ENCODE data around the gene PTPRG. TPM values are rescaled to one million over a fixed set of nuclear protein-coding genes. Genes with fewer than 3 reads are reported as not detected.
A peak's percentile ranks its signal among the peaks of the same experiment; 100 is the strongest.

Gene PTPRG
- total and polyA plus RNA-seq, 2 experiments from 2014 or later: 24.4 to 131 TPM

- peaks cover 79% of the 10 kb centered on the region for H3K79me2 ChIP-seq (replicated peaks; ENCODE audit: insufficient read depth)
- no peak overlapping the region for H3K4me3 Mint-ChIP-seq
- ATAC-seq (no peak), DNase-seq (ENCODE audit: low spot score) (no peak)
- H4K20me1 ChIP-seq (replicated peaks; ENCODE audit: insufficient read depth): peaks cover 8% of the 10 kb centered on the region; the same call in 1 of the 2 replicates
- H3K9me3 Mint-ChIP-seq: no peaks in the 10 kb centered on the region
- peaks cover 43% of the 10 kb centered on the region for H3K4me1 Mint-ChIP-seq
- H3K4me3 ChIP-seq: no peak overlapping the region
- no peaks in the 10 kb centered on the region for H3K9me2 ChIP-seq (ENCODE audit: insufficient read depth)
- no peaks in the 10 kb centered on the region for H3K36me3 ChIP-seq (ENCODE audit: insufficient read depth)
- no peak overlapping the region for H3K4me2 ChIP-seq
- TF ChIP-seq CREB1 (CRISPR knock-in tag; IDR thresholded peaks at IDR 0.05; ENCODE audit: low read depth): no peak
- no peak for TF ChIP-seq STAT1 (IDR thresholded peaks at IDR 0.05; ENCODE audit: unreplicated experiment)
- no peak for TF ChIP-seq ETS1 (IDR thresholded peaks at IDR 0.05)
- TF ChIP-seq JUNB (IDR thresholded peaks at IDR 0.05; ENCODE audit: unreplicated experiment): no peak
- TF ChIP-seq REST (IDR thresholded peaks at IDR 0.05; ENCODE audit: unreplicated experiment): no peak
- no peak overlapping the region for H2AFZ ChIP-seq
- peaks cover 61% of the 10 kb centered on the region for H3K4me1 ChIP-seq (ENCODE audit: insufficient read depth)
- H3K27me3 Mint-ChIP-seq (ENCODE audit: insufficient read depth, low read depth, poor library complexity): peaks cover 6% of the 10 kb centered on the region
- no peaks in the 10 kb centered on the region for H3K27me3 ChIP-seq (ENCODE audit: insufficient read depth)
- no peaks in the 10 kb centered on the region for H3F3A ChIP-seq (replicated peaks; ENCODE audit: low read depth)
- H3K27ac Mint-ChIP-seq: no peak overlapping the region
- no peaks in the 10 kb centered on the region for H3K36me3 Mint-ChIP-seq (ENCODE audit: low read depth)
- H3K27ac ChIP-seq (ENCODE audit: low read depth): no peak overlapping the region
These were observed 394.1 kb downstream of the PTPRG start for GRCh38 chr3:61955483-61955882.

GRCh38 chr3:61956236-61956635, 394.9 kb downstream of the PTPRG start:
- H3K36me3 Mint-ChIP-seq (ENCODE audit: low read depth): no peaks in the 10 kb centered on the region
- Histone ChIP-seq H3K27me3 (ENCODE audit: insufficient read depth) (no peaks in the 10 kb centered on the region), H3K79me2 (replicated peaks; ENCODE audit: insufficient read depth) (peaks cover 75% of the 10 kb centered on the region), H3K36me3 (ENCODE audit: insufficient read depth) (no peaks in the 10 kb centered on the region), H2AFZ (no peak overlapping the region), H4K20me1 (replicated peaks; ENCODE audit: insufficient read depth) (peaks cover 11% of the 10 kb centered on the region; the same call in 1 of the 2 replicates), H3K4me1 (ENCODE audit: insufficient read depth) (peaks cover 65% of the 10 kb centered on the region), H3K4me3 (no peak overlapping the region), H3K4me2 (no peak overlapping the region), H3K27ac (ENCODE audit: low read depth) (0 out of 2 replicates have a peak overlapping the region, but pooled peaks have one; percentile 11), H3F3A (replicated peaks; ENCODE audit: low read depth) (no peaks in the 10 kb centered on the region), H3K9me2 (ENCODE audit: insufficient read depth) (no peaks in the 10 kb centered on the region)
- no peak overlapping the region for H3K27ac Mint-ChIP-seq
- no peaks in the 10 kb centered on the region for H3K9me3 Mint-ChIP-seq
- DNase-seq (ENCODE audit: low spot score) (no peak), ATAC-seq (no peak)
- TF ChIP-seq EZH2phosphoT487 (IDR thresholded peaks at IDR 0.05; ENCODE audit: unreplicated experiment): no peak
- TF ChIP-seq CTCF (conservative IDR thresholded peaks at IDR 0.05; ENCODE audit: low read depth in 2 of 2): no peak
- no peak for TF ChIP-seq ETS1 (IDR thresholded peaks at IDR 0.05)
- TF ChIP-seq NANOG (IDR thresholded peaks at IDR 0.05; ENCODE audit: borderline replicate concordance): no peak
- TF ChIP-seq ZNF114 (CRISPR knock-in tag; IDR thresholded peaks at IDR 0.05): no peak
- no peak for TF ChIP-seq STAT1 (IDR thresholded peaks at IDR 0.05; ENCODE audit: unreplicated experiment)
- TF ChIP-seq JUNB (IDR thresholded peaks at IDR 0.05; ENCODE audit: unreplicated experiment): no peak
- H3K4me1 Mint-ChIP-seq: peaks cover 44% of the 10 kb centered on the region
- H3K27me3 Mint-ChIP-seq (ENCODE audit: insufficient read depth, low read depth, poor library complexity): peaks cover 6% of the 10 kb centered on the region
- H3K4me3 Mint-ChIP-seq: no peak overlapping the region

All from GM23338 (cell line).